Measurements from ENCODE around the gene GRK7. TPM values are rescaled to one million over a fixed set of nuclear protein-coding genes. Genes with fewer than 3 reads are reported as not detected.

Gene GRK7
- total and polyA plus RNA-seq, 9 of the 15 experiments (the other 6 are each of a cell fraction or from before 2014, with no cell fraction given): 0.01 to 0.08 (median 0.04) TPM; not detected in 3

DNA sequence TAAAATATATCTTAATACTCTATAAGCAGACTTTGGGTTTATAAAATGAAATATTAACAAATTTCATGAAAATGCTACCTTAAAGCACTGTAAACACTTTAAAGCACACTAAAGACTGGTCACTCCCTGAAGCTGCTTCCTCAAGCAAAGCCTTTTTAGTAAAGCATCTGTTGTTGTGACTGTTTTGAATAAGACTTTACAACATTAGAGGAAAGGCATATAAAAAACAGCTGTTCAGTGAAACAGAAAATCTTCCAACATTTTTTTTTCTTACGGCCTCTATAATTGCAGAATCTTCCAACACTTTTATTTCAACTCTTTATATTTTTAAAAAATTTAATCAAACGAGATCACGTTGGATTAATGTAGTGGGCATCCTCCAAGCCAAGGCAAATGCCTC, 48.1 kb downstream of the GRK7 start (continued):
- TF ChIP-seq, protein P1, sequence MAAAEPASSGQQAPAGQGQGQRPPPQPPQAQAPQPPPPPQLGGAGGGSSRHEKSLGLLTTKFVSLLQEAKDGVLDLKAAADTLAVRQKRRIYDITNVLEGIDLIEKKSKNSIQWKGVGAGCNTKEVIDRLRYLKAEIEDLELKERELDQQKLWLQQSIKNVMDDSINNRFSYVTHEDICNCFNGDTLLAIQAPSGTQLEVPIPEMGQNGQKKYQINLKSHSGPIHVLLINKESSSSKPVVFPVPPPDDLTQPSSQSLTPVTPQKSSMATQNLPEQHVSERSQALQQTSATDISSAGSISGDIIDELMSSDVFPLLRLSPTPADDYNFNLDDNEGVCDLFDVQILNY (CRISPR knock-in tag; IDR thresholded peaks at IDR 0.05): no peak

DNA sequence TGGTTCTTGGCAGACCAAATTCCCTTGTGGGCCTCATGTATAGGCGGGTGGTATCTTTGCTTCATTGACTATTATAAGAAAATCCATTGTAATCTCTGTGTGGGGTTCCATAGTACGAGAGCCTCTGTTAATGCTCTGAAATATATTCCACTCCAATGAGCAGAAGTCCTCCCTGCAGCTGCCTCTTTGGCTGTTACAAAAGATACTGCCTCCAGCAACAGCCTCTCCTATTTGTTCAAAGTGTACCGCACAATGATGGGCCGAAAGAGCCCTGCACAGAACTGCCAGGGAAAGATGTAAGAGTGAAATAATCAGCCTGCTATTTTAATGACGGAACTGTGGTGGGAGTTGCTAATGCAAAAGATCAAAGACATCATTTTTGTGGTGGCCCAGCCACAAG, 48.9 kb downstream of the GRK7 start:
- no peak overlapping the region for H3K4me3 ChIP-seq
- no peak for TF ChIP-seq TCF7L2 (IDR thresholded peaks at IDR 0.05; ENCODE audit: low read depth, low read length)
- TF ChIP-seq ZNF143 (CRISPR knock-in tag; IDR thresholded peaks at IDR 0.05): no peak
- TF ChIP-seq ZNF175 (CRISPR knock-in tag; IDR thresholded peaks at IDR 0.05; ENCODE audit: low read depth): no peak
- TF ChIP-seq KAT7 (CRISPR knock-in tag; IDR thresholded peaks at IDR 0.05; ENCODE audit: borderline replicate concordance): no peak
- TF ChIP-seq HDAC3 (IDR thresholded peaks at IDR 0.05; ENCODE audit: borderline replicate concordance, partially characterized antibody): no peak
- no peak for TF ChIP-seq HNRNPK (IDR thresholded peaks at IDR 0.05; ENCODE audit: low read depth, low read length, poor library complexity, severe bottlenecking)
- TF ChIP-seq HIVEP1 (CRISPR knock-in tag; IDR thresholded peaks at IDR 0.05): no peak
- no peak for TF ChIP-seq RFX1 (IDR thresholded peaks at IDR 0.05)
- TF ChIP-seq, protein P2, sequence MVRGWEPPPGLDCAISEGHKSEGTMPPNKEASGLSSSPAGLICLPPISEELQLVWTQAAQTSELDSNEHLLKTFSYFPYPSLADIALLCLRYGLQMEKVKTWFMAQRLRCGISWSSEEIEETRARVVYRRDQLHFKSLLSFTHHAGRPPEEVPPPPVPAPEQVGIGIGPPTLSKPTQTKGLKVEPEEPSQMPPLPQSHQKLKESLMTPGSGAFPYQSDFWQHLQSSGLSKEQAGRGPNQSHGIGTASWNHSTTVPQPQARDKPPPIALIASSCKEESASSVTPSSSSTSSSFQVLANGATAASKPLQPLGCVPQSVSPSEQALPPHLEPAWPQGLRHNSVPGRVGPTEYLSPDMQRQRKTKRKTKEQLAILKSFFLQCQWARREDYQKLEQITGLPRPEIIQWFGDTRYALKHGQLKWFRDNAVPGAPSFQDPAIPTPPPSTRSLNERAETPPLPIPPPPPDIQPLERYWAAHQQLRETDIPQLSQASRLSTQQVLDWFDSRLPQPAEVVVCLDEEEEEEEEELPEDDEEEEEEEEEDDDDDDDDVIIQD (CRISPR knock-in tag; IDR thresholded peaks at IDR 0.05): no peak
- no peak for TF ChIP-seq NFIC (IDR thresholded peaks at IDR 0.05)
- TF ChIP-seq NFYB (IDR thresholded peaks at IDR 0.05; ENCODE audit: extremely low read depth, insufficient read length): no peak
- TF ChIP-seq ZNF174 (CRISPR knock-in tag; IDR thresholded peaks at IDR 0.05): no peak
- TF ChIP-seq POLR2A (conservative IDR thresholded peaks at IDR 0.05): no peak
- TF ChIP-seq NFXL1 (CRISPR knock-in tag; IDR thresholded peaks at IDR 0.05): no peak
- ChIA-PET CTCF (ENCODE audit: low intra/inter-chr PET ratio) (no interaction called here), POLR2A (no interaction called here)
- no peak for FAIRE-seq
- H3K9me3 ChIP-seq (replicated peaks; ENCODE audit: control insufficient read depth, insufficient read depth, low read depth, low read length): no peaks in the 10 kb centered on the region
- WGBS (ENCODE audit: insufficient coverage, low coverage, missing lambda C conversion rate): 53% methylated on average over 5 of the region's 5 CpGs
- H4K20me1 ChIP-seq (replicated peaks; ENCODE audit: control insufficient read depth, insufficient read depth, low read length): no peaks in the 10 kb centered on the region
- H3K36me3 ChIP-seq (ENCODE audit: control insufficient read depth, insufficient read depth, low read length): no peaks in the 10 kb centered on the region
- no peak overlapping the region for H3K27ac ChIP-seq (ENCODE audit: extremely low read depth, low read depth, low read length)
- DNase-seq (ENCODE audit: extremely low read depth in 1 of 4, low spot score in 3 of 4): no peak
- no TSS peak for BruUV-seq (replicated peaks)
- no peaks in the 10 kb centered on the region for H3K27me3 ChIP-seq (ENCODE audit: control insufficient read depth in 2 of 2, insufficient read depth in 2 of 2, low read length in 2 of 2)
- no peak overlapping the region for H3K9ac ChIP-seq (ENCODE audit: insufficient read depth in 1 of 2, low read depth in 2 of 2, low read length in 2 of 2)
- H3K4me2 ChIP-seq (ENCODE audit: insufficient read depth, low read length): no peak overlapping the region
- peaks cover 3 to 7% of the 10 kb centered on the region in 2 experiments; a peak in 3 of 5 replicates for H3K4me1 ChIP-seq (replicated peaks in 1 of 2; ENCODE audit: control insufficient read depth in 2 of 2, insufficient read depth in 2 of 2, low read length in 2 of 2)
- ATAC-seq: no peak
- in situ Hi-C loops (cut with MboI): no loop called here
- intact Hi-C loops (cut with micrococcal nuclease): no loop called here
- H3K9me1 ChIP-seq (ENCODE audit: control insufficient read depth, insufficient read depth, low read length): no peaks in the 10 kb centered on the region
- no peaks in the 10 kb centered on the region for H3K79me2 ChIP-seq (ENCODE audit: control insufficient read depth, insufficient read depth, low read length)
- H2AFZ ChIP-seq (ENCODE audit: low read depth, low read length): no peak overlapping the region

All from K562 (cell line).